Tibial nerve (tissue), 4 donors: Measurements from ENCODE around the gene IBA57. TPM values are rescaled to one million over a fixed set of nuclear protein-coding genes. Genes with fewer than 3 reads are reported as not detected.
A peak's percentile ranks its signal among the peaks of the same experiment; 100 is the strongest.

Experiments
- DNase-seq, 2 donors: peaks; one replicate each; pipeline ENCODE4 v3.0.0-alpha.2; 2019; ENCODE audit warnings: low spot score in 2 of 2
- H3K27ac ChIP-seq, 4 donors: fragments of 200-600 bp; sonication (generic) in 3 of 4; one replicate each; pipeline ENCODE4 v1.5.1; 2017 to 2019; ENCODE audit warnings: mild to moderate bottlenecking in 1 of 4
- H3K27me3 ChIP-seq, 2 donors: fragments of 200-600 bp; sonication (generic) in 1 of 2; one replicate each; pipeline versions ENCODE4 v1.5.1 to v1.6.0; 2017 to 2019
- H3K36me3 ChIP-seq, 3 donors: fragments of 200-600 bp; sonication (generic); one replicate each; pipeline ENCODE4 v1.5.1; 2018 to 2019
- H3K4me1 ChIP-seq, 4 donors: fragments of 200-600 bp; sonication (generic) in 3 of 4; one replicate each; pipeline ENCODE4 v1.5.1; 2017 to 2019
- H3K4me3 ChIP-seq, 4 donors: fragments of 200-600 bp; sonication (generic) in 3 of 4; one replicate each; pipeline ENCODE4 v1.5.1; 2017 to 2019; ENCODE audit warnings: mild to moderate bottlenecking in 1 of 4, moderate library complexity in 1 of 4
- H3K9me3 ChIP-seq, 4 donors: fragments of 200-600 bp; sonication (generic) in 3 of 4; one replicate each; pipeline ENCODE4 v1.5.1; 2017 to 2019
- EP300 ChIP-seq, 2 donors: sonication (generic); formaldehyde crosslinking; IDR thresholded peaks; one replicate each; pipeline ENCODE4 v1.6.1; 2017; ENCODE audit warnings: antibody characterized with exemption in 2 of 2, mild to moderate bottlenecking in 1 of 2
- POLR2A ChIP-seq, 2 donors: fragments of 450-650 bp; IDR thresholded peaks; one replicate each; pipeline ENCODE4 v1.6.1; 2017; ENCODE audit warnings: antibody characterized with exemption in 2 of 2, mild to moderate bottlenecking in 2 of 2, moderate library complexity in 2 of 2
- WGBS, 2 donors: methylation state at CpG; one replicate each; pipeline ENCODE4 v1.1.5; 2018; 5-methylcytosine and 5-hydroxymethylcytosine counted together
- total RNA-seq, 4 donors: library from RNA; depleted of rRNA; stranded (reverse); fragments of >200 nt; gene quantifications; one replicate each; pipeline ENCODE4 v1.1.0, GENCODE V29; 2016
- TF ChIP-seq, protein P1 (sequence below), 5 experiments: fragments of 200-600 bp in 3 of 5; fragments of 450-650 bp in 2 of 5; sonication (generic) in 3 of 5; IDR thresholded peaks; one replicate each; pipeline ENCODE4 v1.5.1; 2016 to 2019; ENCODE audit warnings: antibody characterized with exemption in 5 of 5, mild to moderate bottlenecking in 3 of 5, moderate library complexity in 2 of 5

The IBA57 gene
- total RNA-seq, 4 donors from 2014 or later, result 5.5 to 17.8 (median 9.2) TPM

DNA sequence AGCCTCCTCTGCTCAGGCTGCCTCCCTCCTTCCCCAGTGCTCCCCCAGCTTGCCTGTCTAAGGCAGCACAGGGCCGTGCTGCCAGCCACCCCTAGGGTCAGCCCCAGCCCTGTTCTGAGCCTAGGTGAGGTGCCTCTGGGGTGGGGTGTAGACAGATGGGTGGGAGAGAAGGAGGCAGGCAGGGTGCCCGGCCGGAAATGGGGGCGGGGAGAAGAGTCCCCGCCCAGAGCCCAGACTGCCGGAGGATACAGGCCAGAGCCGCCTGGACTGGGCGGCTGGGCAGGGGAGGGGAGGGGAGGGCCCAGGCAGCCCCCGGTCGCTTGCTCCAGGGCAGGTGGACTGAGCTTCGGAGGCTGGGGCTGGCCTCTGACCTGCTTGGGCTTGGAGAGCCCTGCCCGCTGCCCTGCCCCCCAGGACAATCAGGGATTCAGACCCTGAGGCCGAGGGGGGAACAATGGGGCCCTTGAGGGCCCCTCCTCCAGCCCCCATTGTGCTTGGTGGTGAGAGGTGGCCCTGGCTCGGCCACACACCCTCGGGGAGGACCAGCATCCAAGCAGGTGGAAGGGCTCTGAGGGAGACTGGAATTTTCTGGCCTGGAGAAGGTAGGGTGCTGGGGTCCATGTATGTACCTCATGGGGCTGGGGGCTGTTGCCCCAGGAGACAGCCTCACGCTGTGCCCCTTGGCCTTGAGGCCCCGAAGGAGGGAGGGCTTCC, 16.0 kb upstream of the IBA57 start, which contains the start of gene GJC2:
Gene GJC2 (plus strand): TSS at position 525 of the 714 bp plus-strand sequence. CDS start 7,829 bp downstream, outside the sequence.
- Histone ChIP-seq H3K27ac (peak within 1 kb of the TSS; percentile 77 to 96 (median 88)), H3K27me3 (no peaks in the 10 kb centered on the region), H3K9me3 (no peaks in the 10 kb centered on the region), H3K4me1 (peaks cover 0 to 71% (median 35%) of the 10 kb centered on the region in 4 donors), H3K4me3 (peak within 1 kb of the TSS; percentile 3 to 35 (median 16)), H3K36me3 (peaks cover 0 to 39% (median 7%) of the 10 kb centered on the region in 3 donors)
- peak in 1 of 2 donors; percentile 45 for DNase-seq
- TF ChIP-seq, protein P1, sequence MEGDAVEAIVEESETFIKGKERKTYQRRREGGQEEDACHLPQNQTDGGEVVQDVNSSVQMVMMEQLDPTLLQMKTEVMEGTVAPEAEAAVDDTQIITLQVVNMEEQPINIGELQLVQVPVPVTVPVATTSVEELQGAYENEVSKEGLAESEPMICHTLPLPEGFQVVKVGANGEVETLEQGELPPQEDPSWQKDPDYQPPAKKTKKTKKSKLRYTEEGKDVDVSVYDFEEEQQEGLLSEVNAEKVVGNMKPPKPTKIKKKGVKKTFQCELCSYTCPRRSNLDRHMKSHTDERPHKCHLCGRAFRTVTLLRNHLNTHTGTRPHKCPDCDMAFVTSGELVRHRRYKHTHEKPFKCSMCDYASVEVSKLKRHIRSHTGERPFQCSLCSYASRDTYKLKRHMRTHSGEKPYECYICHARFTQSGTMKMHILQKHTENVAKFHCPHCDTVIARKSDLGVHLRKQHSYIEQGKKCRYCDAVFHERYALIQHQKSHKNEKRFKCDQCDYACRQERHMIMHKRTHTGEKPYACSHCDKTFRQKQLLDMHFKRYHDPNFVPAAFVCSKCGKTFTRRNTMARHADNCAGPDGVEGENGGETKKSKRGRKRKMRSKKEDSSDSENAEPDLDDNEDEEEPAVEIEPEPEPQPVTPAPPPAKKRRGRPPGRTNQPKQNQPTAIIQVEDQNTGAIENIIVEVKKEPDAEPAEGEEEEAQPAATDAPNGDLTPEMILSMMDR (IDR thresholded peaks at IDR 0.05), result no peak
- TF ChIP-seq EP300 (IDR thresholded peaks at IDR 0.05) (peak in 1 of 2 donors; percentile 32), POLR2A (IDR thresholded peaks at IDR 0.05) (peak in 1 of 2 donors; percentile 38)
- 20 to 28% methylated on average over 10 to 17 of the region's 17 CpGs for WGBS, 2 donors

DNA sequence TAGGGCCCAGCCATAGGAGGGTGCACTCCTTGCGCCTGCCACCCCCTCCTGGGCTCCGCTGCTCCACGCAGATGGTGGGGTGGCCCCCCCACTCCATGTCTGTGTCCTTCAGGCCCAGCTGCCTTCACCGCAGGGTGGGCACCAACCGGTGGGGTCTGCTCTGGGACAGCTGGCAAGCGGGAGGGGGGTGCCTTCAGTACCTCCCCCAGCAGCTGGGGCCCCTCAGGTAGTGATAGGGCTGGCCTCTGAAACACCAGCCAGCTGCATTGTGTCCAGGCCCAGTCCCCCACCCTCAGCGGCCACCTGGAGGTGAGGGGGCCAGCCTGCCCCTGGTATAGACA, 15.5 kb upstream of the IBA57 start:
- peak overlapping the region; percentile 77 to 96 (median 88) for H3K27ac ChIP-seq
- H3K4me1 ChIP-seq, result peaks cover 0 to 66% (median 32%) of the 10 kb centered on the region in 4 donors
- peak overlapping the region; percentile 3 to 35 (median 16) for H3K4me3 ChIP-seq
- TF ChIP-seq, protein P1 (IDR thresholded peaks at IDR 0.05), result no peak
- TF ChIP-seq POLR2A (IDR thresholded peaks at IDR 0.05) (no peak), EP300 (IDR thresholded peaks at IDR 0.05) (no peak)
- H3K36me3 ChIP-seq, result peaks cover 0 to 36% (median 7%) of the 10 kb centered on the region in 3 donors
- no peaks in the 10 kb centered on the region for H3K9me3 ChIP-seq
- DNase-seq, result peak in 1 of 2 donors; percentile 12
- no peaks in the 10 kb centered on the region for H3K27me3 ChIP-seq
- 52 to 80% methylated on average over 1 to 5 of the region's 7 CpGs for WGBS, 2 donors

DNA sequence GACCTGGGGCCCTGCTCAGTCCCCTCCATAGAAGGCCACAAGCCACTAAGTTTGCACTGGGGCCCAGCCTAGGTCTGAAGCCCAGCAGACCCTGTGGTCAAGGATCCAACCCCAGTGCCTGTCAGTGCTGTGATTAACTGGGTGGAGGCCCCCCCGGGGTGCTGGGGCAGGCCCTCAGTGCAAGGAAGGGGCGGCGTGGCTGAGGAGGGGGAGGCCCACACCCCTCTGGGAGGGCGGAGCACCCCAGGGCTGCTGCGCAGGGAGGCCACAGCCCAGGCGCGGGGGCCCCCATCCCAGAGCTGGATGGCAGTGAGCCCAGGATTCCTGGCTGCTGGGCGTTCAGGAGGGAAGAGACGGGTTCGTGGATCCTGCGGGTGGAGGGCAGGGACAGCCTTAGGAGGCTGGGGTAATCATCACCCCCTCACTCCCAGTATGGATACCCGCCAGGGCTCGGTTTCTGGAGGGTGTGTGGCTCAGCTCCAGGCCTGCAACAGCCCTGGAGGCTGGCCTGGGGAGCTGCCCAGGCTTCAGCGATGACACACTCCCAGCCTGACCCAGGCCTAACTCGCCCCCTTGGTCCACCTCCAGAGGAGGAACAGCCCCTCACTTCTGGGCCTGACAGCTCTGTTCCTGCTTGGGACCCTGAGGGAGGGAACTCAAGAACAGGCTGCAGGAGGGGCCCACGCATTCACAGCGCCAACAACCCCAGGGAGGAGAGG, 15.0 kb upstream of the IBA57 start:
- Histone ChIP-seq H3K36me3 (peaks cover 0 to 31% (median 7%) of the 10 kb centered on the region in 3 donors), H3K27ac (peak overlapping the region; percentile 77 to 96 (median 88)), H3K9me3 (no peaks in the 10 kb centered on the region), H3K4me1 (peaks cover 0 to 61% (median 32%) of the 10 kb centered on the region in 4 donors), H3K4me3 (peak overlapping the region; percentile 3 to 35 (median 16)), H3K27me3 (no peaks in the 10 kb centered on the region)
- DNase-seq, result peak in 1 of 2 donors; percentile 53
- peak in 1 of 2 donors; percentile 61 for TF ChIP-seq EP300 (IDR thresholded peaks at IDR 0.05)
- peak in 1 of 2 donors; percentile 17 for TF ChIP-seq POLR2A (IDR thresholded peaks at IDR 0.05)
- TF ChIP-seq, protein P1 (IDR thresholded peaks at IDR 0.05), result no peak
- WGBS, 2 donors, result 21 to 24% methylated on average over 9 to 14 of the region's 17 CpGs

DNA sequence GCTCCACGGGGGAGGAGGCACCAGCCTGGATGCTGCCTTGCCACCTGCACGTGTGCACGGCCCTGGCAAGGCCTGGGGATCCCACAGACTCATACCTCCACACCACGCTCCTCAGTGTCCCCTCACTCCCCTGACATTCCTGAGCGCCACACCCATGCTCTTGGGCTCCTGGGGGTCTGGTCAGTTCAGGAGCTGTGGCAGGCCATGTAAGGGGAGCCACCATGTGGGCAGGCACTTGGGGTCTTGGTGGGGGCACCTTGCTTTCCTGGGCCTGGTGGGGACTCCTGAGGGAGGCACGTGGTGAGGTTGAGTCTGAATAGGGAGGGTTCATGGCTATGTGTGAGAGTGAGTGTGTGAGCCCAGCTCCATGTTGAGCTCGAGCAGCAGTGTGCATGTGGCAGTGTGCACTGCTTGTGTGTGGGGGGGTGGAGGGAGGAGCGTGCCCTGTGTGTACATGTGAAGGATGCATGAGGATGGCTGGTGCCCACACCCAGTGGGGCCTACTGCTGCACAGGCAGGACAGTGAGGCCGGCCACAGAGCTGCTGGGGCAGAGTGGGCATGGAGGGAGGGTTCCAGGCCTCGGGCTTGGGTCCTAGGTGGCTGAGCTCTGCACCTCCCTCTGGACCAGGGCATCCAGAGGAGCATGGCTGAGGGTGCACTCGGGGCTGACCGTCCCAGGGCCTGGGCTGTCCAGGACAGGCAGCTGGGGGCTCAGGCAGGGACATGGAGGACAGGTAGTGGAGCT, 14.3 kb upstream of the IBA57 start:
- Histone ChIP-seq H3K4me3 (peak overlapping the region in 3 of 4 donors; percentile 14 to 35 (median 19)), H3K4me1 (peaks cover 0 to 64% (median 32%) of the 10 kb centered on the region in 4 donors), H3K9me3 (no peaks in the 10 kb centered on the region), H3K27ac (peak overlapping the region; percentile 77 to 96 (median 88)), H3K36me3 (peaks cover 0 to 23% (median 7%) of the 10 kb centered on the region in 3 donors), H3K27me3 (no peaks in the 10 kb centered on the region)
- no peak for TF ChIP-seq POLR2A (IDR thresholded peaks at IDR 0.05)
- TF ChIP-seq, protein P1 (IDR thresholded peaks at IDR 0.05), result no peak
- no peak for TF ChIP-seq EP300 (IDR thresholded peaks at IDR 0.05)
- peak in 1 of 2 donors; percentile 12 for DNase-seq
- WGBS, 2 donors, result 57 to 65% methylated on average over 11 of the region's 12 CpGs
